ENCODE measurements around the gene ABHD14A.

- TF ChIP-seq POLR2A (IDR thresholded peaks at IDR 0.05) (no peak), CTCF (IDR thresholded peaks at IDR 0.05) (no peak), EP300 (IDR thresholded peaks at IDR 0.05) (no peak)
Measured at GRCh38 chr3:52005571-52005986, 30.7 kb downstream of the ABHD14A start.

Data from tibial nerve (tissue), 4 donors.